ENCODE results near the gene WNK4.
"Not testable (repeated sequence)": the region's sequence is repeated elsewhere in the genome, so short reads cannot be mapped to it uniquely, and the experiment has no call there.

GRCh38 chr17:42769964-42770363 is 10.4 kb upstream of the WNK4 start:
- TF ChIP-seq POLR2A (IDR thresholded peaks at IDR 0.05); CTCF (IDR thresholded peaks at IDR 0.05); POLR2AphosphoS5 (IDR thresholded peaks at IDR 0.05; ENCODE audit: insufficient read depth in 1 of 2, low read depth in 1 of 2): not testable (repeated sequence)
